Measurements from ENCODE around the gene LRP4. TPM values are rescaled to one million over a fixed set of nuclear protein-coding genes. Genes with fewer than 3 reads are reported as not detected.

The LRP4 gene
- total RNA-seq, 1 experiment from 2014 or later, result 11.6 TPM

DNA sequence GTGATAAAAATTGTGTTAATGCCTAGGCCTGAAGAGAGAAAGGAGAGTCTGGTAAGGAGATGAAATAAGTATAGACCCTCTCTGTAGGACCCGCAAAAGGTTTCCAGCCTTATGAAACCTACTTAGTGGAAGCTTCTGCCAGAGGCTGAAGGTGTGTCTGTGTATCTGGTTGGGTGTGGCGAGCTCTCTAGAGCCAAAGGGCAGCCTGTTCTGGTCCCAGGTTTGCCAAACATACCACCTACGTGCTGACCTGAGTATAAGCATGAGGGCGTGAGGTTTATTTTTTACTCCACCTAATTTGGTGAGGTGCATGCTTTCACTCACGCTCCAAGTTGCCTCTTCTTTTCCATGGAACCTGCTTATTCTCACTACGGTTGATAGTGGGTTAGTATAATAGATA is 23.8 kb upstream of the LRP4 start:
- Histone ChIP-seq H3K9me3 (ENCODE audit: control insufficient read depth, low read depth, low read length) (no peaks in the 10 kb centered on the region), H3K4me2 (ENCODE audit: insufficient read depth, insufficient read length, low read length) (no peak overlapping the region), H3K23ac (ENCODE audit: insufficient read length, low read depth, low read length) (no peak overlapping the region), H2AFZ (ENCODE audit: low read length) (no peak overlapping the region), H2BK12ac (ENCODE audit: insufficient read length, low read depth, low read length) (no peak overlapping the region), H2AK5ac (ENCODE audit: insufficient read length, low read length) (no peak overlapping the region), H4K8ac (replicated peaks; ENCODE audit: insufficient read length, low read depth, low read length) (no peak overlapping the region), H3K9ac (ENCODE audit: extremely low read depth, insufficient read length, low read length) (no peak overlapping the region), H2BK15ac (ENCODE audit: low read depth, low read length) (no peak overlapping the region), H2BK120ac (ENCODE audit: low read depth, low read length, poor library complexity, severe bottlenecking) (no peak overlapping the region), H3K79me2 (ENCODE audit: insufficient read depth, low read length) (no peaks in the 10 kb centered on the region), H3K79me1 (ENCODE audit: insufficient read depth, low read depth, low read length, poor library complexity, severe bottlenecking) (peaks cover 2% of the 10 kb centered on the region), H3K14ac (ENCODE audit: insufficient read depth, low read length) (no peak overlapping the region), H3K18ac (ENCODE audit: insufficient read length, low read depth, low read length) (no peak overlapping the region), H3K27ac (ENCODE audit: insufficient read length, low read depth, low read length) (no peak overlapping the region), H3K27me3 (ENCODE audit: insufficient read depth, low read length) (no peaks in the 10 kb centered on the region), H3K4ac (ENCODE audit: low read depth, low read length) (no peak overlapping the region), H4K91ac (ENCODE audit: insufficient read length, low read depth, low read length) (no peak overlapping the region), H3T11ph (ENCODE audit: low read length) (no peak overlapping the region), H2BK20ac (ENCODE audit: low read depth, low read length, poor library complexity, severe bottlenecking) (no peak overlapping the region), H3K56ac (ENCODE audit: insufficient read length, low read depth, low read length) (no peak overlapping the region), H3K4me1 (ENCODE audit: insufficient read depth, low read length) (no peaks in the 10 kb centered on the region), H2BK5ac (ENCODE audit: insufficient read length, low read length) (no peak overlapping the region), H3K23me2 (ENCODE audit: insufficient read length, low read depth, low read length, poor library complexity, severe bottlenecking) (no peaks in the 10 kb centered on the region), H4K20me1 (ENCODE audit: control insufficient read depth, insufficient read depth, insufficient read length) (no peaks in the 10 kb centered on the region), H4K5ac (ENCODE audit: insufficient read length, low read depth, low read length) (no peak overlapping the region)
- TF ChIP-seq, protein P1, sequence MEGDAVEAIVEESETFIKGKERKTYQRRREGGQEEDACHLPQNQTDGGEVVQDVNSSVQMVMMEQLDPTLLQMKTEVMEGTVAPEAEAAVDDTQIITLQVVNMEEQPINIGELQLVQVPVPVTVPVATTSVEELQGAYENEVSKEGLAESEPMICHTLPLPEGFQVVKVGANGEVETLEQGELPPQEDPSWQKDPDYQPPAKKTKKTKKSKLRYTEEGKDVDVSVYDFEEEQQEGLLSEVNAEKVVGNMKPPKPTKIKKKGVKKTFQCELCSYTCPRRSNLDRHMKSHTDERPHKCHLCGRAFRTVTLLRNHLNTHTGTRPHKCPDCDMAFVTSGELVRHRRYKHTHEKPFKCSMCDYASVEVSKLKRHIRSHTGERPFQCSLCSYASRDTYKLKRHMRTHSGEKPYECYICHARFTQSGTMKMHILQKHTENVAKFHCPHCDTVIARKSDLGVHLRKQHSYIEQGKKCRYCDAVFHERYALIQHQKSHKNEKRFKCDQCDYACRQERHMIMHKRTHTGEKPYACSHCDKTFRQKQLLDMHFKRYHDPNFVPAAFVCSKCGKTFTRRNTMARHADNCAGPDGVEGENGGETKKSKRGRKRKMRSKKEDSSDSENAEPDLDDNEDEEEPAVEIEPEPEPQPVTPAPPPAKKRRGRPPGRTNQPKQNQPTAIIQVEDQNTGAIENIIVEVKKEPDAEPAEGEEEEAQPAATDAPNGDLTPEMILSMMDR (conservative IDR thresholded peaks at IDR 0.05), result no peak
- no CpG with 5 or more reads among the region's 6 CpGs for WGBS (ENCODE audit: extremely low coverage, insufficient read length, low lambda C conversion rate)
- Mint-ChIP-seq H3K27me3 (ENCODE audit: low read depth) (no peaks in the 10 kb centered on the region), H3K36me3 (ENCODE audit: insufficient read depth in 1 of 3, low read depth in 3 of 3) (peaks cover 2 to 5% (median 3%) of the 10 kb centered on the region in 3 experiments; a peak in 4 of 7 replicates), H3K4me3 (no peak overlapping the region), H3K27ac (no peak overlapping the region), H3K4me1 (peaks cover 5 to 6% of the 10 kb centered on the region in 2 experiments), H3K9me3 (no peaks in the 10 kb centered on the region)
- DNase-seq, result no peak
